WI38 (cell line): ENCODE results near the gene AFAP1.

Experiments used
- H3K4me3 ChIP-seq: 2 replicates; pipeline ENCODE4 v1.5.1; 2011; ENCODE audit warnings: low read depth, mild to moderate bottlenecking, control low read depth, low read length
- CTCF ChIP-seq: IDR thresholded peaks from 2 replicates; pipeline ENCODE4 v1.5.1; 2012; ENCODE audit warnings: low read depth, mild to moderate bottlenecking, control low read depth, low read length

AFAP1 gene

GRCh38 chr4:7933651-7934510, 5.8 kb downstream of the AFAP1 start:
- H3K4me3 ChIP-seq: no peak overlapping the region
- no peak for TF ChIP-seq CTCF

- no peak for TF ChIP-seq CTCF
- no peak overlapping the region for H3K4me3 ChIP-seq
These were observed 7.4 kb downstream of the AFAP1 start for GRCh38 chr4:7932287-7932686.

- no peak; the same call in 1 of the 2 replicates for TF ChIP-seq CTCF
- H3K4me3 ChIP-seq: no peak overlapping the region
These were observed 10.3 kb downstream of the AFAP1 start for GRCh38 chr4:7929118-7929951.

- H3K4me3 ChIP-seq: no peak overlapping the region
- TF ChIP-seq CTCF: no peak
These were observed 10.9 kb downstream of the AFAP1 start for GRCh38 chr4:7928711-7929110.

- TF ChIP-seq CTCF: no peak
- no peak overlapping the region for H3K4me3 ChIP-seq
These were observed 12.8 kb downstream of the AFAP1 start for GRCh38 chr4:7926822-7927221.

GRCh38 chr4:7924570-7924969, 15.1 kb downstream of the AFAP1 start:
- no peak for TF ChIP-seq CTCF

GRCh38 chr4:7924163-7924562, 15.5 kb downstream of the AFAP1 start:
- H3K4me3 ChIP-seq: no peak overlapping the region
- TF ChIP-seq CTCF: no peak

More at GRCh38 chr4:7924570-7924969, 15.1 kb downstream of the AFAP1 start:
- no peak overlapping the region for H3K4me3 ChIP-seq
